GM18868 (cell line): ENCODE measurements around the gene TLE4.

Source experiments
- ATAC-seq: cut with Tn5 transposase; IDR thresholded peaks from one replicate; pipeline ENCODE4 v1.9.1; 2021; ENCODE audit warnings: mild to moderate bottlenecking, moderate library complexity; ENCODE audit not compliant: unreplicated experiment

The TLE4 gene

DNA sequence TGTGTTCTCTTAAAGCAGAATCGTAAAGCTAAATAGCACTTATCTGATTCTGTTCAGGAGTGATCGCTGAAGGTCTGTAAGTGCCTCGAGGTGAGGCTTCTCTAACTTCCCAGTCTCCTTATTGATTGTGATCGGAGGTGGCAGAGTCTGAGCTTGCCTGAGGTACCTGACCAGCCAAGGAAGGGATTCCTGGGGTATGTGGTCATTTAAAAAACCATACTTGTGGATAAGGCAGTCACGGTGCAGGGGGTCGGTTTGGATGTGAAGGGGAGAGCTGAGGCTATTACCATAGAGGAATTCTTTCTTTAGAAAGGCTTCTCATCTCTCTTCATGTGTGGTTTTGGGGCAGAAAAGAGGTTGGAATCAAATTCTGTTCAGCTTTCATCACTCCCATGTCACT, 193.7 kb downstream of the TLE4 start:
- no peak for ATAC-seq

DNA sequence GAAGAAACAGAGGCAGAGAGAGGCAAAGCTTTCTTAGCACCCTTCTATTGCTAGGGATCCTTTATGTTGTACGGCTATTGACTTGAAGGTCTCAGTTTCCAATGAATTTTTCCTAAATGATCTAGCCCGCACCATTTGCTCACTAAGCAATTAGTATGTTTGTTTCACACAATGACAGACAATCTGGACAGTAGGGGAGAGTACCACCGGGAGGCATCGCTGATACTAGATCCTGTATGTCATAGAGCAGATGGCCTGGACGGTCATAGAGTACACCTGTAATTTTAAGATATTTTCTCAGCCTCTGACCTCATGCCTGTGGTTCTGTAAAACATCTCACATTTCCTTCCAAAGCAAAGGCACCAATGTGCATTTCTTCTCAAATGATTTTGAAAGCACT, 194.3 kb downstream of the TLE4 start:
- ATAC-seq: no peak

DNA sequence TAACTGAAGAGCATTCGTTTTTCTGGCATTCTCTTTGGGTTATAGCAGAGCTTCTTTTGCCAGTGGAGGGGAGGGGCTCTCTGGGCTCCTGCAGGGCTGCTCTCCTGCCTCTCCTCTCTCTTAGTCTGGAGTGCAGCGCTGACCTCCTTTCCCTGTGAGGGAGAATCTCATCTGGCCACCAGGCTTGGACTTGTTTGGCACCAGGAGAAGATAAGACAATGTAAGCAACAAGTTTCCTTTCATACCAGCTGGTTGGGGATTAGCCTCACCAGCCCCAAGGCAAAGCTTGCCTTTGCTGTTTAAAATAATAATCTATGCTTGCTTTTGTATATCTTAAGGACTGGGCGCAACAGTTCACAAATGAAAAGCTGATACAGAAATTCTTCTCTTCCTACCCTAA, 196.4 kb downstream of the TLE4 start:
- no peak for ATAC-seq

DNA sequence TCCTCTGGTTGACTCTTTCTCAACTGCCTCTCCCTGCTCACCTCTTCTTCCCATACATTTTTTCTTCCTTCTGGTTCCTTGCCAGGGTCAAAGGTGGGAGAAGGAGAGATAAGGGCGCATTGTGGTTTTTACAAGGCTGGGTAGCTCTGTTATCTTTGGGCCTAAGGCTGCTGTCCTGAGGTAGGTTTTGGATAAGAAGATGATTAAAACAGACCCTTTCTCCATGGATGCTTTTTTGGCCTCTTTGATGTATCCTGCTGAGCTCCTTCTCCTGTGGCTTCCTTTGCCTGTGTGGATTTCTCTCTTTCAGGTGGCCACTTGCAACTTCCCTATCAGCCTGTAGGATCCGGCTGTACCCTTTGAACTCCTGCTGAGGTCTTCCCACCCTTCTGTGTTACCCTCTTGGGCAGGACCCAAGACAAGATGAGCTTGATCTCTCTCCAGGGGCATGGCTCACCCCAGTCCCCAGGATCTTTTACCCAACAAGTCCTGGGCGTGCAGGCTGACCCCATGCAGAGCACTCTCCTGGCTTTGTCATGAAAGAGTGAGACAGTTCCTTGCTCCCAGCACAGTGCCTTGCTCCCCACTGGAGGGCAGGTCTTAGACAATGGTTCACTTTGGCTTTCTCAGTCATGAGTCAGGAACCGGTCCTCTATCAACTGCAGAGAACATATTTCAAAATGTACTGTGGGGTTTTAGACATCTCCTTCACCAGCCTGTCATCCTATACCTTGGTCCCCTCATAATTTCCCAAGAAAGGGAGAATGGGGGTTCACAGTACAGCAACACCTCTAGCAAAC, 197.9 kb downstream of the TLE4 start:
- no peak for ATAC-seq

DNA sequence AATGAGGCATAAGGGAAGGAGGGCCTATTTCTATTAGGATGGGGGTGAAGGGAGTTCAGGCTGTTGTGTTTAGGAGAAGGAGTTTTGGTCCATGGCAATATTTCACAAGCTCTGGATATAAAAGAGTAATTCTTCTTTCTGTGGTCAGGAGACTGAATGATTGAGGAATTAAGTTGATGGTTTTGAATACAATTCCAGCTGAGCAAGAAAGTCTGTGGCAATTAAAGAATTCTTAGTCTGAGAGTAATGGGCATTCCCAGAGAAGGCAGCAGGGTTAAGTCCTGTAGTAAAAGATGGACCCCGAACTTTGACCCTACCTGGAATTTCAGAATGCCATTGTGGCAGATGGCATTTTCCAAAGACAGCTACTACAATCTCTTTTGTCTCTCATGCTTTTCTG, 202.6 kb downstream of the TLE4 start:
- ATAC-seq: no peak
